Retinal pigment epithelial cell (primary cell): ENCODE measurements around the gene DNMT3A.

Source experiments
- DNase-seq: peaks from one replicate; pipeline ENCODE4 v3.0.0-alpha.2; 2010; ENCODE audit warnings: low read depth
- H3K4me3 ChIP-seq: 2 replicates; pipeline ENCODE4 v1.5.1; 2011; ENCODE audit warnings: mild to moderate bottlenecking, low read length, control low read depth, moderate library complexity
- TF ChIP-seq, protein P1 (sequence below): conservative IDR thresholded peaks from 2 replicates; pipeline ENCODE4 v1.5.1; 2011; ENCODE audit warnings: low read depth, low read length, control low read depth, inconsistent platforms

DNMT3A gene

DNA sequence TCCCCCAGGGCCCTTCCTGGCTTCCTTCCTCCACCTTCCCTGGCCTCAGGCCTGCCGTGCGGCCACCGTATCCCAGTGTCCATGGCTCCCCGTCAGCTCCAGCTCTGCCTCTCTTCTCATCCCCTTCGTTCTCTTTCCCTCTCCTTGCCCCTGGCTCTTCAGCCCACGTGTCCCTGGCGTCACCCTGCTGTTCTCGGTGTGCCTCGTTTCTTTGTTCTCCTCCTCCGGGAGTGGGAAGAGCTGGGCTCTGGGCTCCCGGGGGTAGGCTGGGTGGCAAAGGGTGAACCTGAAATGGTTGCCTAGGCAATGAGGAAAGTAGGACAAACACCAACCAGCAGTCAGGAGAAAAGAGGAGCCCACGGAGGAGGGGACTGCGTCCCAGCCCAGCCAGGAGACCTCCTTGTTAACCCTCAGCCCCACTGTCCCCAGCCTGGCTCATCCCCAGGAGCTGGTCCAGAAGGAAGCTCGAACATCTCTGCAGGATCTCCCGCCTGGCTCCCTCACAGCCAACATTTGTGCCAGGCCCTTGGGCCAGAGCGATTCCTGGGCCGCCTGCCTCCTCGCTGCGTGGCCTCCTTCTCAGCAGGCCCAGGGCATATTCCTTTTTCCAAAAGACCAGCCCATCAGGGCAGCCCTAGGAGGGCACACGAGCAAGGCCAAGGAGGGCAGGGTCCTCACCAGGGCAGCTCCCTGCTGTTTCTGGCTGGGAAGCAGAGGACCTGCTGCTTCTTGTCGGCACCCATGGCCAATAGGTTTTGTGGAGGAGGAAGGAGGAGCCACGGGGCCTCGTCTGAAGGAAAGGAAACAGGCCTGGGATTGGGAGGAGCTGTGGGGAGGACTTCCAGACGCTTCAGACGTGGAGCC is 30.9 kb upstream of the DNMT3A start:
- H3K4me3 ChIP-seq: no peak overlapping the region
- TF ChIP-seq, protein P1, sequence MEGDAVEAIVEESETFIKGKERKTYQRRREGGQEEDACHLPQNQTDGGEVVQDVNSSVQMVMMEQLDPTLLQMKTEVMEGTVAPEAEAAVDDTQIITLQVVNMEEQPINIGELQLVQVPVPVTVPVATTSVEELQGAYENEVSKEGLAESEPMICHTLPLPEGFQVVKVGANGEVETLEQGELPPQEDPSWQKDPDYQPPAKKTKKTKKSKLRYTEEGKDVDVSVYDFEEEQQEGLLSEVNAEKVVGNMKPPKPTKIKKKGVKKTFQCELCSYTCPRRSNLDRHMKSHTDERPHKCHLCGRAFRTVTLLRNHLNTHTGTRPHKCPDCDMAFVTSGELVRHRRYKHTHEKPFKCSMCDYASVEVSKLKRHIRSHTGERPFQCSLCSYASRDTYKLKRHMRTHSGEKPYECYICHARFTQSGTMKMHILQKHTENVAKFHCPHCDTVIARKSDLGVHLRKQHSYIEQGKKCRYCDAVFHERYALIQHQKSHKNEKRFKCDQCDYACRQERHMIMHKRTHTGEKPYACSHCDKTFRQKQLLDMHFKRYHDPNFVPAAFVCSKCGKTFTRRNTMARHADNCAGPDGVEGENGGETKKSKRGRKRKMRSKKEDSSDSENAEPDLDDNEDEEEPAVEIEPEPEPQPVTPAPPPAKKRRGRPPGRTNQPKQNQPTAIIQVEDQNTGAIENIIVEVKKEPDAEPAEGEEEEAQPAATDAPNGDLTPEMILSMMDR: no peak
- DNase-seq: no peak

DNA sequence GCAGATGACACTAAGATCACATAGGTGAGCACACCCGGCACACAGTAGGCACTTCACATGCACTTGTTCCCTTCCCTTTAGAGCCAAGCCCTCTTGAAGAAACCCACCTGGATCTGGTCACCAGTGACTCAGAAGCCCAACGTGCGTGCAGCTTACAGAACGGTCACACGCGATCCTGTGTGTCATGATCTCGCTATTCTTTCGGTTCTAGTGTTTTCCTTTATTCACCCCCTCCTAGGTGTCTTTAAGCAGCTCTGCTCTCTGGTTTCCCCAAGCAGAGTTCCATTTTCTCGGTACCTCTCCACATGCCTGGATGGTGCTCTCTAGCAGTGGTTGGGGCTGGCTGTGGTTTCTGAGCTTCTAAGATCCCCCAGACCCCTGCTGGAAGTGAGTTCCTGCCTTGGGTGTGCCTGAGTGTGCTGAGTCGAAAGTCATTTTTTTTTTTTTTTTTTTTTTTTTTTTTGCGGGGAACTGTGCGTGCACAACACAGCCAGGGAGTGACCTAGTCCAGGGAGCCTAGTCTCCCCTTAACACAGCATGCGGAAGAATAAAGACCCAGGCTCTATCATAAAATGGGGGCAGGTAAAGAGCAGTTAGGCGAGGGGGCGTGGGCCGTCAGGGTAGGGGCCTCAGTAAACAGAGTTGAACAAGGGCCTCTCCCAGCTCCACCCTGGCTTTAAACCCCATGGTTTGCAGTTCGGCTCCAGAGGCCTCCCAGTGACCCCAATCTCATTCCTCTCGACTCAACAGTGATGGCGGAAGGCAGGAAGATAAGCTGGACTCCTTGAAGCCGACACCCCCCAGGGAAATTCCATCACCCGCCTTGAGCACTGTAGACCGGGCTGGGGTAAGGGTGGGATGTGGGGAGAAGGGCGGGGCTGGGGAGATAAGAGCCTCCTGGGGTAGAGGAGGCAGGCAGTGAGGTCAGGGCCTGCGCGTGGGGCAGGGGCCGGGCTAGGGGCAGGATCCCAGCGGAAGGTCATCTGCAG is 29.8 kb upstream of the DNMT3A start:
- no peak for DNase-seq
- H3K4me3 ChIP-seq: no peak overlapping the region
- TF ChIP-seq, protein P1: no peak

DNA sequence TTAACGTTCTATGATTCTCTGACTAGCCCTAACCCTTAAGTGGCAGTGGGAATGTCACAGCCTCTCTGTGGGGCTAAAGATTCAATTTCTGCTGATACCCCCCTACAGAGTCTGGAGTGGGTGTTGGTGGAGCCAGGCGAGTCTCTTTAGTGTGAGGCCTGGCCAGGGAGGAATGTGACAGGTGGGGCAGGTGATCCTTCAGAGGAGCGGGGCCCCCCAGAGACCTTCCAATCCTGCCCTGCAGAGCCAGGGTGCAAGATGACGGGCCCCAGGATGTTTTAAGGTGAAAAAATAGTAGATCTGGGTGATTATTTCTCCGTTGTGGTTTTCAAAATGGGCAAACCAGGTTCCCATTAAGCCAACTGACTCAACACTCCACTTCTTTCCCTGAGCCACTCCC is 28.2 kb upstream of the DNMT3A start:
- TF ChIP-seq, protein P1: no peak
- H3K4me3 ChIP-seq: no peak overlapping the region
- DNase-seq: no peak

DNA sequence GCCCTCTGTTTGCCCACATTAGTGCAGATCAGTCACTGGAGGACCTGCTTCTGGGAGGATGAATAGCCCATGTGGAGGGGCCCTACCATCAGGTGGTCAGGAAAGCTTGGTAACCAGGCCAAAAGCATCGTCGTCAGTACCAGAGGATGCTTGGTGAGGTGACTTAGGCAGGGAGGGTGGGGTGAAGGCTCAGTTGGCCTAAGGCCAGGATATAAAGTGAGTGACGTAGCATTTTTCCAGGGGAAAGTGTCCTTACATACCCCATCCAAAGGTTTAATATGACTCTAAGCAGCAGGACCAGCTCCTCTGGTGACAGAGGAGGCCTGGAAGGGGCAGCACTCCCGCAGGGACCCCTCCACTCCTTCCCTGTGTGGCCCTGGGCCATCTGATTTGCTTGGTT is 27.7 kb upstream of the DNMT3A start:
- H3K4me3 ChIP-seq: no peak overlapping the region
- TF ChIP-seq, protein P1: no peak
- DNase-seq: no peak

DNA sequence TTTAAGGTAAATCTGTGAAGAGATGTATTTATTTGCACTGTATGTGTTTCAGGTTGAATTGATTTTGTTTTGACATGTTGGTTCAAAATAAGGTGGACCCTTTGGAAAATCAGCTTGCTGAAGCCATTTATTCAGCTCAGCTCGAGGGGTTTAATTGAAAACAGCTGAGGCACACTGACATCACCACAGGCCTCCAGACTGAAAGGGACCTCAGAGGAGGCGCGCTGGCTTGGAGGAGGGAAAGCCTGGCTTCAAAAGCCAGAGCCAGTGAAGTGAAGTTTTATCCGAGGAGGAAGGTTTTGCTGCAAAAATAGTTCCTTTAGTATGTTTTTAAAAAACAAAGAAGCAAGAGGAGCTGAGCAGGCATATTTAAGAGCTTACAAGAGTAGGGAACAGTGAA is 26.9 kb upstream of the DNMT3A start:
- no peak overlapping the region for H3K4me3 ChIP-seq
- no peak for DNase-seq
- TF ChIP-seq, protein P1: no peak

DNA sequence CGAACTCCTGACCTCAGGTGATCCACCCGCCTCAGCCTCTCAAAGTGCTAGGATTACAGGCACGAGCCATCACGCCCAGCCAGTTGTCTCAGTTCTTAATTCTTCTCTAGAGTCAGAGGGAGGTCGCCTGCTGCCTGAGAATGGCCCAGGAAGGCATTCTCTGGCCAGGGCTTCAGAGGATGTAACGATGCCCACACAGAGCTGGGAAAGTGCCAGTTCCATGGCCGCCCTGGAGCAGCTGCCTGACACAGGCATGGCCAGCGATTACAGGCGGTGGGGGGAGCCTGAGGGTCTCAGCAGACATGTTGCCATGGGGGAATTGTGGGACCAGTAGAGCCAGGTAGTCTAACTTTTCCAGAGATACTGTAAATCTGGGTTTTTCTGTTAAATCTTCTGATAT is 25.6 kb upstream of the DNMT3A start:
- TF ChIP-seq, protein P1: no peak
- H3K4me3 ChIP-seq: no peak overlapping the region
- no peak for DNase-seq
